GOT3 (cell line): ENCODE data around the gene PDE4A.

ENCODE experiments used
- DNase-seq: peaks from one replicate; lab custom pipeline; 2025; ENCODE audit warnings: mixed read lengths; lab: John Stamatoyannopoulos, UW

PDE4A gene

DNA sequence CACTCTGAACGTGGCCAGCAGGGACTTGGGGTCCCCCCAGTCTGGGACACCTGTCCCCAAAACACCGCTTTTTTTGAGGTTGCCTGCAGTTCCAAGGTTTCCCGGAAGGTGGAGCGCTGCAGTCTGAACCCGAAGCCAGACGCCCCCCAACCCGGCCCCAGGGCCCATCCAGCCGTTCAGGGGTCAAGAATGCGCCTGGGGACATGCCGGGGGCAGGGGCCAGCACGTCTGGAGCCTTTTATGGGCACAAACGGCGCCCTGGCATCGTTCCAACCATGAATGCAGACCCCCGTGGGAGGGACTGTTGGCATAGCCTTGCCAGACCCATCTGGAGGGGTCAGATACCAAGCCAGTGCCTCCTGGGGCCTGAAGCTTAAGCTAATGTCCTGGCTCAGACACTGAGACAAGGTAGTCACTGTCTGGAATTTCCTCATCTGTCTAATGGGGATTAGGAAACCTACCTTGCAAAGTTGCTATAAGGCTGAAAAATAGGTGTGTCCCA, 90.0 kb downstream of the PDE4A start:
- no peak for DNase-seq

- no peak for DNase-seq
Measured at GRCh38 chr19:10513223-10513622, 92.9 kb downstream of the PDE4A start.

- DNase-seq = no peak
Measured at GRCh38 chr19:10514211-10515145, 94.1 kb downstream of the PDE4A start.

GRCh38 chr19:10516064-10516385, 95.7 kb downstream of the PDE4A start:
- DNase-seq = no peak

DNA sequence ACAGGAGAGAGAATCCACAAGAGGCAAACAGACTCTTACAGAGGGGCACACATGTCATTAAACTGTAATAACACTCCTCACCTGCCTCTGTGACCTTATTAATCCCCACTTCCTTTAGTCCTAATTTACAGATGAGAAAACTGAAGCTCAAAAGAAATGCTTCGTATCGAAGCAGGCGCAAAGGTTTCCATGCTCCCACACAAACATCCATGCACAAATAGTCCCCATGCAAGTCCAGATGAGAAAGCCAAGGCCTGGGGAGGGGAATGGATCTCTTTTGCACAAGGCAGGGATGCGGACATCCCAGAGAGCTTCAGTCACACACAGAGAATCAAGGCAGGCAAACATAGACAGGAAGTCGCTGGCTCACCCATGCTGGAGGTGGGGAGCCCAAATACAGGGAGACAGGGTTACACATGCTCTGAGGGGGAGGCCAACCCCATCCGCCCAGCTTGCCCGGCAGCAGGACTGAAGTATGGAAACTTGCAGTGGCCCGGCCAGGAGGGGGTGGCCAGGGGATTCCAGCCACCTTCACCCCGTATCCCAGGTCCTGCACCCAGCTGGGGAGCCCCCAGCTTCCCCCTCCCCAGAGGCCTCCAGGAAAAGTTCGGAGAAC, 96.4 kb downstream of the PDE4A start:
- DNase-seq = no peak

GRCh38 chr19:10517361-10517759, 97.0 kb downstream of the PDE4A start, which contains the start of gene S1PR5:
TSS of gene S1PR5 (minus strand) at chr19:10517447. CDS start at chr19:10515011, 2,436 bp downstream.
- DNase-seq = no peak

GRCh38 chr19:10517760-10518443, 97.6 kb downstream of the PDE4A start:
- DNase-seq = no peak

- no peak for DNase-seq
Measured at GRCh38 chr19:10518444-10519361, 98.4 kb downstream of the PDE4A start.
